HepG2 (cell line): Measurements from ENCODE around the gene COQ9. TPM values are rescaled to one million over a fixed set of nuclear protein-coding genes. Genes with fewer than 3 reads are reported as not detected.
A peak's percentile ranks its signal among the peaks of the same experiment; 100 is the strongest.

ENCODE experiments used
- CCDC6 ChIP-seq: sonication (generic); formaldehyde crosslinking; IDR thresholded peaks from 2 replicates; pipeline ENCODE4 v1.8.1; 2022; ENCODE audit warnings: mild to moderate bottlenecking, missing genetic modification reagents, moderate library complexity
- CENPX ChIP-seq: sonication (generic); formaldehyde crosslinking; IDR thresholded peaks from 2 replicates; pipeline ENCODE4 v1.9.0; 2021; ENCODE audit warnings: mild to moderate bottlenecking, missing genetic modification reagents, moderate library complexity
- EHMT2 ChIP-seq: fragments of 200-600 bp; sonication (generic); IDR thresholded peaks from 2 replicates; pipeline ENCODE4 v1.7.0; 2017; ENCODE audit warnings: antibody characterized with exemption, low read depth, low read length, borderline replicate concordance
- ELF3 ChIP-seq: IDR thresholded peaks from 2 replicates; pipeline ENCODE4 v1.6.1; 2016; ENCODE audit warnings: missing genetic modification reagents, missing compliant biosample characterization
- GTF2F1 ChIP-seq: fragments of 150-350 bp; IDR thresholded peaks from 2 replicates; pipeline ENCODE4 v1.6.1; 2014; ENCODE audit warnings: low read length
- HNRNPLL ChIP-seq: fragments of 200-400 bp; formaldehyde crosslinking; IDR thresholded peaks from 2 replicates; pipeline ENCODE4 v1.6.1; 2017; ENCODE audit warnings: mild to moderate bottlenecking, low read depth, low read length; ENCODE audit not compliant: poor library complexity, severe bottlenecking
- RORA ChIP-seq: sonication (generic); formaldehyde crosslinking; IDR thresholded peaks from 2 replicates; pipeline ENCODE4 v1.5.0; 2020; ENCODE audit warnings: mild to moderate bottlenecking, missing genetic modification reagents, moderate library complexity
- SRF ChIP-seq: IDR thresholded peaks from 2 replicates; pipeline ENCODE4 v1.6.1; 2011; ENCODE audit warnings: mild to moderate bottlenecking, low read depth, low read length, moderate library complexity
- XBP1 ChIP-seq: sonication (generic); formaldehyde crosslinking; IDR thresholded peaks from 2 replicates; pipeline ENCODE4 v1.5.0; 2020; ENCODE audit warnings: missing genetic modification reagents
- ZNF251 ChIP-seq: sonication (generic); formaldehyde crosslinking; IDR thresholded peaks from 2 replicates; pipeline ENCODE4 v1.9.0; 2021; ENCODE audit warnings: mild to moderate bottlenecking, missing genetic modification reagents
- ZNF552 ChIP-seq: sonication (generic); formaldehyde crosslinking; IDR thresholded peaks from 2 replicates; pipeline ENCODE4 v1.9.0; 2022; ENCODE audit warnings: missing genetic modification reagents, mild to moderate bottlenecking, borderline replicate concordance
- ZNF672 ChIP-seq: sonication (generic); formaldehyde crosslinking; IDR thresholded peaks from 2 replicates; pipeline ENCODE4 v1.8.1; 2022; ENCODE audit warnings: missing genetic modification reagents
- ZNF768 ChIP-seq: sonication (generic); formaldehyde crosslinking; IDR thresholded peaks from 2 replicates; pipeline ENCODE4 v1.4.0; 2020; ENCODE audit warnings: missing genetic modification reagents
- ZNF878 ChIP-seq: sonication (generic); formaldehyde crosslinking; IDR thresholded peaks from 2 replicates; pipeline ENCODE4 v1.8.1; 2023; ENCODE audit warnings: mild to moderate bottlenecking, missing genetic modification reagents, moderate library complexity
- ZNF883 ChIP-seq: sonication (generic); formaldehyde crosslinking; IDR thresholded peaks from 2 replicates; pipeline ENCODE4 v1.5.1; 2020; ENCODE audit warnings: mild to moderate bottlenecking, missing genetic modification reagents; ENCODE audit errors: not compliant biosample characterization
- polyA plus RNA-seq, 8 experiments: library from polyadenylated mRNA; depleted of rRNA in 3 of 8; stranded (reverse) in 7 of 8; unstranded in 1 of 8; fragments of >200 nt; fragmentation: Illumina TruSeq in 4 of 8; extraction: Trizol in 4 of 8; gene quantifications; 2 replicates each; pipeline versions ENCODE4 v1.2.1 to v1.2.3, GENCODE V29; 2011 to 2016; ENCODE audit warnings: low read depth in 4 of 8, missing spikeins in 1 of 8, mixed read lengths in 1 of 8; ENCODE audit not compliant: insufficient read depth in 1 of 8
- total RNA-seq, 5 experiments: library from RNA; depleted of rRNA; stranded (reverse); fragments of >200 nt; fragmentation: Illumina TruSeq; extraction: Trizol; gene quantifications; 2 replicates each; pipeline ENCODE4 v1.2.3, GENCODE V29; 2016; ENCODE audit warnings: low read depth in 1 of 5
- TF ChIP-seq, protein P1 (sequence below): sonication (generic); formaldehyde crosslinking; IDR thresholded peaks from 2 replicates; pipeline ENCODE4 v1.4.0; 2020; ENCODE audit warnings: missing genetic modification reagents
- TF ChIP-seq, protein P2 (sequence below), 2 experiments: IDR thresholded peaks; 2 replicates each; pipeline ENCODE4 v1.6.1; 2011 to 2012; ENCODE audit warnings: low read length in 2 of 2, borderline replicate concordance in 1 of 2, low read depth in 1 of 2, mild to moderate bottlenecking in 1 of 2, moderate library complexity in 1 of 2
- TF ChIP-seq, protein P3 (sequence below): IDR thresholded peaks from 2 replicates; pipeline ENCODE4 v1.6.1; 2016; ENCODE audit warnings: low read depth
- TF ChIP-seq, protein P4 (sequence below): IDR thresholded peaks from 2 replicates; pipeline ENCODE4 v1.6.1; 2016; ENCODE audit warnings: missing compliant biosample characterization, missing genetic modification reagents, borderline replicate concordance

COQ9 gene
- total and polyA plus RNA-seq, 2 of the 13 experiments (the other 11 are each of a cell fraction or from before 2014, with no cell fraction given): 57.5 to 108 TPM

DNA sequence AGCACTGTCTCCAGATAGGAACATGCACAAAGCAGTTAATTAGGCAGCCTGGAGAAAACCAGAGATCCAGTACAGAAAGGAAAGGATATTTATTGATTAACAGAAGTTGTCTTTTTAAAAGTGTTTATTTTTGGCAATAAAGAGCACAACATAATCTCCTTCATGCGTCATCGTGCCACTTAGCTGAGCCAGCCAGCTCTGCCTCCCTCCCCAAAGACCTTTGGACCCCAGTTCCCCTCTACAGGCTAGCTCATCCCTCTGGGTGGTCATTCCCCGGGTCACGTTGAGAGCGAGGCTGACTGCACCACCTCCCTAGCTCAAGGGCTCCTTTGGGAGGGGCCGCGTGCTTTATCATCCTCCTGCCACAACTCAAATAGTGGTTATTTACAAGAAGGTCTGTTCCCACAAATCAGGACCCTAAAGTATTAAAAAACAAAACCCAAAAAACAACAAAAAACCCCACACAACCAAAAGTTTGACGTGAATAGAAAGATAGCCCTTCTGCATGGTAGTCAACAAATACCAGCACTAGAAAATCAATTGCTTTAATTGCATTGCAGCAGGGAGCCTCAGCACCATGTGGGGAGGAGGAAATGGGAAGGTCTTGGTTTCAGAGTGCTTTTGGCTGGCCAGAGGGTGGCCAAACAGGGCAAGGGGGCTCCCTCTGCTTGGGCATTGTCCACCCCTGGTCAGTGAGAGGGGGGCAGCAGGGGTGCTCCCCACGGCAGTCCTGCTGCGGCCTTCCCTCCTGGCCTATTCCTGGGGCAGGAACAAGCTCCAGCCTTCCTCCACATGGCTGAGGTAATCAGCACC lies 24.8 kb downstream of the COQ9 start (continued):
- no peak for TF ChIP-seq ZNF672 (CRISPR knock-in tag)
- no peak for TF ChIP-seq GTF2F1
- TF ChIP-seq SRF: no peak
- no peak for TF ChIP-seq RORA
- TF ChIP-seq ZNF251: no peak
- no peak for TF ChIP-seq XBP1 (CRISPR knock-in tag)
- TF ChIP-seq ZNF883 (CRISPR knock-in tag): peak; percentile 79
- no peak; the same call in 1 of the 2 replicates for TF ChIP-seq CCDC6 (CRISPR knock-in tag)
- TF ChIP-seq, protein P1, sequence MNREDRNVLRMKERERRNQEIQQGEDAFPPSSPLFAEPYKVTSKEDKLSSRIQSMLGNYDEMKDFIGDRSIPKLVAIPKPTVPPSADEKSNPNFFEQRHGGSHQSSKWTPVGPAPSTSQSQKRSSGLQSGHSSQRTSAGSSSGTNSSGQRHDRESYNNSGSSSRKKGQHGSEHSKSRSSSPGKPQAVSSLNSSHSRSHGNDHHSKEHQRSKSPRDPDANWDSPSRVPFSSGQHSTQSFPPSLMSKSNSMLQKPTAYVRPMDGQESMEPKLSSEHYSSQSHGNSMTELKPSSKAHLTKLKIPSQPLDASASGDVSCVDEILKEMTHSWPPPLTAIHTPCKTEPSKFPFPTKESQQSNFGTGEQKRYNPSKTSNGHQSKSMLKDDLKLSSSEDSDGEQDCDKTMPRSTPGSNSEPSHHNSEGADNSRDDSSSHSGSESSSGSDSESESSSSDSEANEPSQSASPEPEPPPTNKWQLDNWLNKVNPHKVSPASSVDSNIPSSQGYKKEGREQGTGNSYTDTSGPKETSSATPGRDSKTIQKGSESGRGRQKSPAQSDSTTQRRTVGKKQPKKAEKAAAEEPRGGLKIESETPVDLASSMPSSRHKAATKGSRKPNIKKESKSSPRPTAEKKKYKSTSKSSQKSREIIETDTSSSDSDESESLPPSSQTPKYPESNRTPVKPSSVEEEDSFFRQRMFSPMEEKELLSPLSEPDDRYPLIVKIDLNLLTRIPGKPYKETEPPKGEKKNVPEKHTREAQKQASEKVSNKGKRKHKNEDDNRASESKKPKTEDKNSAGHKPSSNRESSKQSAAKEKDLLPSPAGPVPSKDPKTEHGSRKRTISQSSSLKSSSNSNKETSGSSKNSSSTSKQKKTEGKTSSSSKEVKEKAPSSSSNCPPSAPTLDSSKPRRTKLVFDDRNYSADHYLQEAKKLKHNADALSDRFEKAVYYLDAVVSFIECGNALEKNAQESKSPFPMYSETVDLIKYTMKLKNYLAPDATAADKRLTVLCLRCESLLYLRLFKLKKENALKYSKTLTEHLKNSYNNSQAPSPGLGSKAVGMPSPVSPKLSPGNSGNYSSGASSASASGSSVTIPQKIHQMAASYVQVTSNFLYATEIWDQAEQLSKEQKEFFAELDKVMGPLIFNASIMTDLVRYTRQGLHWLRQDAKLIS (CRISPR knock-in tag): peak; percentile 22; the same call in 1 of the 2 replicates
- TF ChIP-seq, protein P2, sequence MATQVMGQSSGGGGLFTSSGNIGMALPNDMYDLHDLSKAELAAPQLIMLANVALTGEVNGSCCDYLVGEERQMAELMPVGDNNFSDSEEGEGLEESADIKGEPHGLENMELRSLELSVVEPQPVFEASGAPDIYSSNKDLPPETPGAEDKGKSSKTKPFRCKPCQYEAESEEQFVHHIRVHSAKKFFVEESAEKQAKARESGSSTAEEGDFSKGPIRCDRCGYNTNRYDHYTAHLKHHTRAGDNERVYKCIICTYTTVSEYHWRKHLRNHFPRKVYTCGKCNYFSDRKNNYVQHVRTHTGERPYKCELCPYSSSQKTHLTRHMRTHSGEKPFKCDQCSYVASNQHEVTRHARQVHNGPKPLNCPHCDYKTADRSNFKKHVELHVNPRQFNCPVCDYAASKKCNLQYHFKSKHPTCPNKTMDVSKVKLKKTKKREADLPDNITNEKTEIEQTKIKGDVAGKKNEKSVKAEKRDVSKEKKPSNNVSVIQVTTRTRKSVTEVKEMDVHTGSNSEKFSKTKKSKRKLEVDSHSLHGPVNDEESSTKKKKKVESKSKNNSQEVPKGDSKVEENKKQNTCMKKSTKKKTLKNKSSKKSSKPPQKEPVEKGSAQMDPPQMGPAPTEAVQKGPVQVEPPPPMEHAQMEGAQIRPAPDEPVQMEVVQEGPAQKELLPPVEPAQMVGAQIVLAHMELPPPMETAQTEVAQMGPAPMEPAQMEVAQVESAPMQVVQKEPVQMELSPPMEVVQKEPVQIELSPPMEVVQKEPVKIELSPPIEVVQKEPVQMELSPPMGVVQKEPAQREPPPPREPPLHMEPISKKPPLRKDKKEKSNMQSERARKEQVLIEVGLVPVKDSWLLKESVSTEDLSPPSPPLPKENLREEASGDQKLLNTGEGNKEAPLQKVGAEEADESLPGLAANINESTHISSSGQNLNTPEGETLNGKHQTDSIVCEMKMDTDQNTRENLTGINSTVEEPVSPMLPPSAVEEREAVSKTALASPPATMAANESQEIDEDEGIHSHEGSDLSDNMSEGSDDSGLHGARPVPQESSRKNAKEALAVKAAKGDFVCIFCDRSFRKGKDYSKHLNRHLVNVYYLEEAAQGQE (IDR thresholded peaks at IDR 0.05; ENCODE audit: borderline replicate concordance in 1 of 2, low read depth in 1 of 2, low read length in 2 of 2): no peak
- TF ChIP-seq ELF3 (CRISPR knock-in tag): peak; percentile 58
- TF ChIP-seq HNRNPLL: no peak
- TF ChIP-seq ZNF768: no peak
- no peak; the same call in 1 of the 2 replicates for TF ChIP-seq ZNF878 (CRISPR knock-in tag)
- TF ChIP-seq, protein P3, sequence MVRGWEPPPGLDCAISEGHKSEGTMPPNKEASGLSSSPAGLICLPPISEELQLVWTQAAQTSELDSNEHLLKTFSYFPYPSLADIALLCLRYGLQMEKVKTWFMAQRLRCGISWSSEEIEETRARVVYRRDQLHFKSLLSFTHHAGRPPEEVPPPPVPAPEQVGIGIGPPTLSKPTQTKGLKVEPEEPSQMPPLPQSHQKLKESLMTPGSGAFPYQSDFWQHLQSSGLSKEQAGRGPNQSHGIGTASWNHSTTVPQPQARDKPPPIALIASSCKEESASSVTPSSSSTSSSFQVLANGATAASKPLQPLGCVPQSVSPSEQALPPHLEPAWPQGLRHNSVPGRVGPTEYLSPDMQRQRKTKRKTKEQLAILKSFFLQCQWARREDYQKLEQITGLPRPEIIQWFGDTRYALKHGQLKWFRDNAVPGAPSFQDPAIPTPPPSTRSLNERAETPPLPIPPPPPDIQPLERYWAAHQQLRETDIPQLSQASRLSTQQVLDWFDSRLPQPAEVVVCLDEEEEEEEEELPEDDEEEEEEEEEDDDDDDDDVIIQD: no peak
- no peak for TF ChIP-seq ZNF552 (CRISPR knock-in tag)
- TF ChIP-seq, protein P4, sequence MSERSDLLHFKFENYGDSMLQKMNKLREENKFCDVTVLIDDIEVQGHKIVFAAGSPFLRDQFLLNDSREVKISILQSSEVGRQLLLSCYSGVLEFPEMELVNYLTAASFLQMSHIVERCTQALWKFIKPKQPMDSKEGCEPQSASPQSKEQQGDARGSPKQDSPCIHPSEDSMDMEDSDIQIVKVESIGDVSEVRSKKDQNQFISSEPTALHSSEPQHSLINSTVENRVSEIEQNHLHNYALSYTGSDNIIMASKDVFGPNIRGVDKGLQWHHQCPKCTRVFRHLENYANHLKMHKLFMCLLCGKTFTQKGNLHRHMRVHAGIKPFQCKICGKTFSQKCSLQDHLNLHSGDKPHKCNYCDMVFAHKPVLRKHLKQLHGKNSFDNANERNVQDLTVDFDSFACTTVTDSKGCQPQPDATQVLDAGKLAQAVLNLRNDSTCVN (CRISPR knock-in tag): no peak; the same call in 1 of the 2 replicates
- no peak for TF ChIP-seq EHMT2
- no peak for TF ChIP-seq CENPX (CRISPR knock-in tag)
